ENCODE data around the gene MARCHF10.

DNA sequence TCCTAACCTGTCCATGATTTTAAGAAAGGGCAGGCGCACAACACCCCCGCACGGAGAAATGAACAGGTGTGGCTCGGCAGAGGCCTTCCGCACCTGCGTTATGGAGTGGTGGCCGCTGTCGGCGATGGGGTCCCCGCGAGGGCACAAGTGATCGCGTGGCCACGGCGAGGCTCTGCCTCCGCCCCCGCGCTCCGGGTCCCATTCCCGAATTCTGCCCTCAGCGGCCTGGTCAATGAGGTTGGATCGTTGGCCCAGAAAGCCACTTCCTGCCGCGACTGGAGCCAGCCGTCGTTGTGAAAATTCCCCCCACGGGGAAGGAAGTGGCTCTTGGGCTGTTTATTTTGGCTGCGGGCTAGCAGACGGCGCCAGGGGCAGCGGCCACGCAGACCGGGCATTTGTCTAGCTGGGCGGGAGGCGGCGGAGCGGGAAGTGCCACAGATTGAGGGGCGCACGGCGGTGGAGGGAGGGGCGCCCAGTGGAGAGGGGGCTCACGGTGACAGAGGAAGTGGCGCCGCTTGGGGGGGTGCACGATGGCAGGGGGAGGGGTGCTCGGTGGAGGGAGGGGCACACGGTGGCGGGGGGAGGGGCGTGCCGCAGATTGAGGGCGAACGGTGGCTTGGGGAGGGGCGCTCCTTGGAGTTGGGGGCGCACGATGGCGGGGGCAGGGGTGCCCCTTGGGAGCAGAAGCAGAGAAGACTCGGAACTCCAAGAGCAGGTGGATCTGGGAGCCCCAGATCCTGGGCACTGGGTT is 155.7 kb downstream of the MARCHF10 start:
- TF ChIP-seq EP300 (IDR thresholded peaks at IDR 0.05; ENCODE audit: low read depth) (no peak), POLR2AphosphoS5 (IDR thresholded peaks at IDR 0.05) (peak in 2 of 3 donors; percentile 29 to 35), POLR2A (IDR thresholded peaks at IDR 0.05) (no peak)
- TF ChIP-seq, protein P1, sequence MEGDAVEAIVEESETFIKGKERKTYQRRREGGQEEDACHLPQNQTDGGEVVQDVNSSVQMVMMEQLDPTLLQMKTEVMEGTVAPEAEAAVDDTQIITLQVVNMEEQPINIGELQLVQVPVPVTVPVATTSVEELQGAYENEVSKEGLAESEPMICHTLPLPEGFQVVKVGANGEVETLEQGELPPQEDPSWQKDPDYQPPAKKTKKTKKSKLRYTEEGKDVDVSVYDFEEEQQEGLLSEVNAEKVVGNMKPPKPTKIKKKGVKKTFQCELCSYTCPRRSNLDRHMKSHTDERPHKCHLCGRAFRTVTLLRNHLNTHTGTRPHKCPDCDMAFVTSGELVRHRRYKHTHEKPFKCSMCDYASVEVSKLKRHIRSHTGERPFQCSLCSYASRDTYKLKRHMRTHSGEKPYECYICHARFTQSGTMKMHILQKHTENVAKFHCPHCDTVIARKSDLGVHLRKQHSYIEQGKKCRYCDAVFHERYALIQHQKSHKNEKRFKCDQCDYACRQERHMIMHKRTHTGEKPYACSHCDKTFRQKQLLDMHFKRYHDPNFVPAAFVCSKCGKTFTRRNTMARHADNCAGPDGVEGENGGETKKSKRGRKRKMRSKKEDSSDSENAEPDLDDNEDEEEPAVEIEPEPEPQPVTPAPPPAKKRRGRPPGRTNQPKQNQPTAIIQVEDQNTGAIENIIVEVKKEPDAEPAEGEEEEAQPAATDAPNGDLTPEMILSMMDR (IDR thresholded peaks at IDR 0.05) = no peak

Measured in transverse colon (tissue), 4 donors.